Activated naive CD4-positive, alpha-beta T cell treated with anti-CD3 and anti-CD28 coated beads, Interleukin-2, amount 10 ng/mL, durations not matched to agents 7 days and 5 days (primary cell): ENCODE results near the gene SMC5.
"Not testable (repeated sequence)": the region's sequence is repeated elsewhere in the genome, so short reads cannot be mapped to it uniquely, and the experiment has no call there.

Experiments
- CTCF ChIA-PET: fragments of 350-600 bp; sonication (Branson Sonifier 250); formaldehyde crosslinking; loops from one replicate; lab custom pipeline; 2021; ENCODE audit warnings: antibody characterized with exemption; lab: Charles Lee
- DNase-seq: peaks from one replicate; pipeline ENCODE4 v3.0.0-alpha.2; 2020
- H3K27ac Mint-ChIP-seq: one replicate; pipeline ENCODE4 v1.8.0; 2021; ENCODE audit warnings: mild to moderate bottlenecking, moderate library complexity, mixed read lengths
- H3K27me3 Mint-ChIP-seq: one replicate; pipeline ENCODE4 v1.8.0; 2021; ENCODE audit warnings: mild to moderate bottlenecking, mixed read lengths
- H3K36me3 Mint-ChIP-seq: one replicate; pipeline ENCODE4 v1.8.0; 2021; ENCODE audit warnings: mixed read lengths
- H3K4me1 Mint-ChIP-seq: one replicate; pipeline ENCODE4 v1.8.0; 2021; ENCODE audit warnings: mixed read lengths
- H3K4me3 Mint-ChIP-seq: one replicate; pipeline ENCODE4 v1.8.0; 2021; ENCODE audit warnings: mild to moderate bottlenecking, moderate library complexity, mixed read lengths
- H3K9me3 Mint-ChIP-seq: one replicate; pipeline ENCODE4 v1.8.0; 2021; ENCODE audit warnings: mixed read lengths

The SMC5 gene

DNA sequence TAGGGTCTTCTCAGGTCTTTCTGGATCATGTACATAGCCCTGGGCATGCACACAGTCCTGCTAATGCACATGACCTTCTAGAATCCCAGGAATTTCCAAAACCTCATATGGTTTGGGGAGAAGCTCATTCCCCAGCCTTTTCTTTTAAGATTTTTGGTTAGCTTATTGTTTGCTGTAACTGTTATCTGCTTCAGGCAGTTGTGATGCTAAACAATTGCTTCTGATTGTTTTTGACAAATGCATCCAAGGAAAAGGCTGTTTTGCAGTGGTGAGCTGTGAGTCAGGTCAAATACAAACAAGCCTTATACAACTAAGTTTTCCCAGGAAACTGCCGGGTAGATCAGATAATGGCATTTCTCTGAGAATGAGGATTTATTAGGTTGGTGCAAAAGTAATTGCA, 32.7 kb downstream of the SMC5 start:
- H3K9me3 Mint-ChIP-seq = peaks cover 8% of the 10 kb centered on the region
- CTCF ChIA-PET = interaction anchor here (0.6 kb wide), 1 partner anchor 313 kb away, joined by 3 read pairs; no protein-coding TSS in a partner anchor
- no peak overlapping the region for H3K27ac Mint-ChIP-seq
- no peaks in the 10 kb centered on the region for H3K4me1 Mint-ChIP-seq
- DNase-seq = no peak
- H3K4me3 Mint-ChIP-seq = no peak overlapping the region
- H3K27me3 Mint-ChIP-seq = no peaks in the 10 kb centered on the region
- H3K36me3 Mint-ChIP-seq = peaks cover 66% of the 10 kb centered on the region

DNA sequence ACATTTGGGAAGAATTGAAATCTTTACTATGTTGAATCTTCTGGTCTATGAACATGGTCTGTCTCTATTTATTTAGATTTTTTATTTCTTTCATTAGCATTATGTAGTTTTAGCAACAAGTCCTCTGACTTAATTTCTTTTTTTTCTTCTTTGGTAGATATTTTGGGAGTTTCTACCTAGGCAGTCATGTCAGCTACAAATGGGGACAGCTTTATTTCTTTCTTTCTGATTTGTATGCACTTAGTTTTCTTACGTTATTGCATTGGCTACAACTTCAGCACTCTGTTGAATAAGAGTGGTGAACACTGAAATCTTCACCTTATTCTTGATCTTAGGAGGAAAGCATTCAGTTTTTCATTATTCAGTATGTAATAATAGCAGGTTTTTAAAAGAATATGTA, 33.5 kb downstream of the SMC5 start:
- no peaks in the 10 kb centered on the region for H3K4me1 Mint-ChIP-seq
- CTCF ChIA-PET = no interaction called here
- no peak overlapping the region for H3K27ac Mint-ChIP-seq
- no peak overlapping the region for H3K4me3 Mint-ChIP-seq
- H3K27me3 Mint-ChIP-seq = no peaks in the 10 kb centered on the region
- no peak for DNase-seq
- peaks cover 65% of the 10 kb centered on the region for H3K36me3 Mint-ChIP-seq
- H3K9me3 Mint-ChIP-seq = peaks cover 8% of the 10 kb centered on the region

DNA sequence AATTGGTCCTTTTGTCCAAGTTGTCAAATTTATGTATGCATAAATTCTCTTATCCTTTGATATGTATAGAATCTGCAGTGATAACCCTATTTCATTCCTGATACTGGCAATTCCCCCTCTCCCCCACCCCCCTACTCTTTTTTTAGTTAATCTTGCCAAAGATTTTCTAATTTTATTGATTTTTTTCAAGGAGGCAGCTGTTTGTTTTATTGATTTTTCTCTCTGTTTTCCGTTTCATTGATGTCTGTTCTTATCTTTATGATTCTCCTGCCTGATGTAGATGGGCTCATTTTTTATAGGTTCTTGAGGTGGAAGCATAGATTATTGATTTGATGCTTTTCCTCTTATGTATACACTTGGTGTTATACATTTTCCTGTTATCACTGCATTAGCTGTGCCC, 34.4 kb downstream of the SMC5 start:
- Mint-ChIP-seq H3K4me3 (no peak overlapping the region), H3K9me3 (peaks cover 8% of the 10 kb centered on the region), H3K36me3 (peaks cover 62% of the 10 kb centered on the region), H3K4me1 (no peaks in the 10 kb centered on the region), H3K27me3 (no peaks in the 10 kb centered on the region), H3K27ac (no peak overlapping the region)
- CTCF ChIA-PET = no interaction called here
- DNase-seq = no peak

GRCh38 chr9:70297141-70297540, 38.4 kb downstream of the SMC5 start:
- H3K4me1 Mint-ChIP-seq = peaks cover 5% of the 10 kb centered on the region
- peaks cover 66% of the 10 kb centered on the region for H3K36me3 Mint-ChIP-seq
- DNase-seq = no peak
- H3K9me3 Mint-ChIP-seq = peaks cover 3% of the 10 kb centered on the region
- H3K27ac Mint-ChIP-seq = no peak overlapping the region
- H3K4me3 Mint-ChIP-seq = no peak overlapping the region
- H3K27me3 Mint-ChIP-seq = no peaks in the 10 kb centered on the region
- CTCF ChIA-PET = no interaction called here

- H3K4me3 Mint-ChIP-seq = no peak overlapping the region
- H3K36me3 Mint-ChIP-seq = peaks cover 60% of the 10 kb centered on the region
- no peak for DNase-seq
- H3K27ac Mint-ChIP-seq = no peak overlapping the region
- H3K9me3 Mint-ChIP-seq = no peaks in the 10 kb centered on the region
- no peaks in the 10 kb centered on the region for H3K27me3 Mint-ChIP-seq
- CTCF ChIA-PET = interaction anchor here (0.6 to 0.8 kb wide), 2 partner anchors 18 to 304 kb away, joined by 3 read pairs; no protein-coding TSS in a partner anchor
- peaks cover 5% of the 10 kb centered on the region for H3K4me1 Mint-ChIP-seq
These were observed 39.5 kb downstream of the SMC5 start for GRCh38 chr9:70298245-70298771.

DNA sequence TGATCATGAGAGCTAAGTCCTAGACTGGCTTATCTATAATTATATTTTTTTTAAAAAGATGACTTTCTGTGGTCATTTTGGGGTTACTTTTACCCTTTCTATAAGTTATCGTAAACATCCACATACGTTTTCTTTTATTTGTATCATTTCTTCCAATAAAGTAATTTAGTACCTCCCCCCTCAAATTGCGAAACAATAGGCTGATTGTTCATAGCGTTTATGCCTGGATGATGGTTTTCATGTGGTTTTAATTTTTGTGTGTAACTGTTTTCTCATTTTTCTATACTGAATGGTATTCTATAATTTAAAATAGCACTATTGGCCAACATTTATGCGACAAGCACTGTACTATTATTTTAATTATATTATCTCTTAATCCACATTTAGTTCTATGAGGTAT, 44.5 kb downstream of the SMC5 start:
- peaks cover 52% of the 10 kb centered on the region for H3K36me3 Mint-ChIP-seq
- CTCF ChIA-PET = interaction anchor here (1.0 kb wide), 1 partner anchor 299 kb away, joined by 3 read pairs; no protein-coding TSS in a partner anchor
- H3K27me3 Mint-ChIP-seq = no peaks in the 10 kb centered on the region
- no peak overlapping the region for H3K4me3 Mint-ChIP-seq
- DNase-seq = no peak
- H3K9me3 Mint-ChIP-seq = no peaks in the 10 kb centered on the region
- peaks cover 5% of the 10 kb centered on the region for H3K4me1 Mint-ChIP-seq
- no peak overlapping the region for H3K27ac Mint-ChIP-seq

DNA sequence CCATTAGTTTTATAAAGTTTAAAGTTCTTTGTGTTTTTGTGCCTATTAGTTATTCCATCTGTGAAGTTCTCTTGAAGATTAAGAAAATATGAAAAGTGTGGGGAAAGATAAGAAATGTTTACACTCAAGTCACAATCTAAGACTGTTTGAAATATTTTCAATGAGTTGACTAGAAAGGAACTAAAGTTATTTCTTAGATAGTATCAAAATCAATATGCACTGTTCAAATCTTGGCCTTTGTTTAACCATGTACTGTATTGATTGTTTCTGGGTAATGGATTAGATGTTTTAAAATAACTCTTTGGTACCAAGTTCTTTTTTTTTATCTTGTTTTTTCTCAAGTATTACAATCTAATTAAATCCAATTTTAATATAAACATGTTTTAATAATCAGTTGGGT, 46.0 kb downstream of the SMC5 start:
- H3K27me3 Mint-ChIP-seq = no peaks in the 10 kb centered on the region
- peaks cover 5% of the 10 kb centered on the region for H3K4me1 Mint-ChIP-seq
- H3K27ac Mint-ChIP-seq = no peak overlapping the region
- no peak overlapping the region for H3K4me3 Mint-ChIP-seq
- no peak for DNase-seq
- H3K9me3 Mint-ChIP-seq = no peaks in the 10 kb centered on the region
- H3K36me3 Mint-ChIP-seq = peaks cover 51% of the 10 kb centered on the region
- CTCF ChIA-PET = no interaction called here

- DNase-seq = no peak
- H3K4me3 Mint-ChIP-seq = no peak overlapping the region
- H3K27ac Mint-ChIP-seq = no peak overlapping the region
- CTCF ChIA-PET = no interaction called here
- peaks cover 43% of the 10 kb centered on the region for H3K36me3 Mint-ChIP-seq
- H3K27me3 Mint-ChIP-seq = no peaks in the 10 kb centered on the region
- no peaks in the 10 kb centered on the region for H3K9me3 Mint-ChIP-seq
- peaks cover 9% of the 10 kb centered on the region for H3K4me1 Mint-ChIP-seq
These were observed 56.6 kb downstream of the SMC5 start for GRCh38 chr9:70315389-70315788.

DNA sequence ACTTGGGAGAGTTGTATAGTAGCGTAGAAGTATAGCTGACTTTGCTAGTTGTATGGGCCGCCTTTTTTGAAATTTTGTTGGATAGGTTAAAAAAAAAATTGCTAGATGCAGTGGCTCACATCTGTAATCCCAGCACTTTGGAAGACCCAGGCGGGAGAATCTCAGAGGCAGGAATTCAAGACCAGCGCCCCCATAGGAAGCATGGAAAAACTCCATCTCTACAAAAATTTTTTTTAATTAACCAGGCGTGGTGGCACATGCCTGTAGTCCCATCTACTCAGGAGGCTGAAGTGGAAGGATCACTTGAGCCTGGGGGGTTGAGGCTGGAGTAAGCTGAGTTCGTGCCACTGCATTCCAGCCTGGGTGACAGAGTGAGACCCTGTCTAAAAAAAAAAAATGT, 59.2 kb downstream of the SMC5 start:
- Mint-ChIP-seq H3K4me1 (no peaks in the 10 kb centered on the region), H3K4me3 (no peak overlapping the region), H3K27me3 (no peaks in the 10 kb centered on the region), H3K27ac (no peak overlapping the region), H3K36me3 (peaks cover 33% of the 10 kb centered on the region), H3K9me3 (no peaks in the 10 kb centered on the region)
- CTCF ChIA-PET = no interaction called here
- DNase-seq = no peak

- Mint-ChIP-seq H3K27ac (no peak overlapping the region), H3K9me3 (peaks cover under 1% of the 10 kb centered on the region), H3K4me1 (no peaks in the 10 kb centered on the region), H3K36me3 (peaks cover 55% of the 10 kb centered on the region), H3K27me3 (no peaks in the 10 kb centered on the region), H3K4me3 (no peak overlapping the region)
- no peak for DNase-seq
- CTCF ChIA-PET = interaction anchor here (0.6 kb wide), 1 partner anchor 280 kb away, joined by 4 read pairs; no protein-coding TSS in a partner anchor
These were observed 63.3 kb downstream of the SMC5 start for GRCh38 chr9:70322096-70322495.

GRCh38 chr9:70324963-70325362, 66.2 kb downstream of the SMC5 start:
- no peaks in the 10 kb centered on the region for H3K27me3 Mint-ChIP-seq
- peaks cover 74% of the 10 kb centered on the region for H3K36me3 Mint-ChIP-seq
- no peak for DNase-seq
- no peaks in the 10 kb centered on the region for H3K4me1 Mint-ChIP-seq
- no peak overlapping the region for H3K4me3 Mint-ChIP-seq
- H3K9me3 Mint-ChIP-seq = peaks cover 13% of the 10 kb centered on the region
- CTCF ChIA-PET = no interaction called here
- H3K27ac Mint-ChIP-seq = no peak overlapping the region

GRCh38 chr9:70328625-70329024, 69.8 kb downstream of the SMC5 start:
- DNase-seq, H3K4me1 Mint-ChIP-seq, H3K27ac Mint-ChIP-seq, H3K27me3 Mint-ChIP-seq, H3K4me3 Mint-ChIP-seq, CTCF ChIA-PET: not testable (repeated sequence)
- Mint-ChIP-seq H3K9me3 (peaks cover 13% of the 10 kb centered on the region), H3K36me3 (peaks cover 69% of the 10 kb centered on the region)

GRCh38 chr9:70340572-70340971, 81.8 kb downstream of the SMC5 start:
- no peaks in the 10 kb centered on the region for H3K27me3 Mint-ChIP-seq
- CTCF ChIA-PET = interaction anchor here (0.6 to 2.8 kb wide), 10 partner anchors 31 to 262 kb away, joined by 3 to 42 read pairs (median 4); no protein-coding TSS in a partner anchor
- no peak overlapping the region for H3K27ac Mint-ChIP-seq
- peaks cover 15% of the 10 kb centered on the region for H3K36me3 Mint-ChIP-seq
- H3K4me1 Mint-ChIP-seq = no peaks in the 10 kb centered on the region
- DNase-seq = no peak
- no peak overlapping the region for H3K4me3 Mint-ChIP-seq
- no peaks in the 10 kb centered on the region for H3K9me3 Mint-ChIP-seq

DNA sequence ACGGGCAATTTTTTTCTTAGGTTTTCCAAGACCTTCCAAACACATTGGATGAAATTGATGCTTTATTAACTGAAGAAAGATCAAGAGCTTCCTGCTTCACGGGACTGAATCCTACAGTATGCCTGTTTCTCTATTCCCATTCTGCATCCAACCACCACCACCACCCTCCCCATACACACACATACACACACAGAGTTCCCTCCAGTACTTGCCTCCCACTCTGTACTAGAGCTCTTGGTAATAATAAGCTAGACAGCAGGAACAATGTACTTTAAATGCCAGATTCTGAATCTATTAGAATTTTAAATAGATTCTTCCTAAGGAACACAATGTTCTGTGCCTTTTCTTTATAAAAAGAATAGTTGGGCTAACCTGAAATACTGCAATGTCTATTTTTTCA, 88.3 kb downstream of the SMC5 start:
- Mint-ChIP-seq H3K4me3 (no peak overlapping the region), H3K27me3 (no peaks in the 10 kb centered on the region), H3K4me1 (no peaks in the 10 kb centered on the region), H3K36me3 (peaks cover 32% of the 10 kb centered on the region), H3K9me3 (no peaks in the 10 kb centered on the region), H3K27ac (no peak overlapping the region)
- CTCF ChIA-PET = no interaction called here
- DNase-seq = no peak

DNA sequence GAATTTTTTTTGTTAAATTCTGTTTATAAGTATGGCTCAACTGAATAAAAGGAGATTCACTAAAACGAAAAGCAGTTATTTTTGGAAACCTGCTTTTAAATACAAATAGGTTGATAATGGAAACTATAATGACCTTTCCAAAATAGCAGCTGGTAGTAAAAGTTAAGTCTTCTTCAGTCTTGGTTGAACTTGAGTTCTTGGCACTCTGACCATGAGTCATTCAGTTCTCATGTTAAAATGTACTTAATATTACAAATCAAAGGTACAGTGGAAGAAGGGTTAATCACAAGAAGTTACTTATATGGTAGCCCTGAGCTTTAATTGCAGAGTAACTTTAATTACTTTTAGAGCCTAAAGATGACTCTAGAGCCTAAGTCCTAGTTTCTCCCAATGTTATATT, 93.6 kb downstream of the SMC5 start:
- CTCF ChIA-PET = interaction anchor here (2.2 to 2.3 kb wide), 2 partner anchors 39 to 250 kb away, joined by 10 to 12 read pairs; no protein-coding TSS in a partner anchor

More for the DNA sequence above, 93.6 kb downstream of the SMC5 start:
- Mint-ChIP-seq H3K4me1 (no peaks in the 10 kb centered on the region), H3K36me3 (peaks cover 25% of the 10 kb centered on the region), H3K27ac (no peak overlapping the region), H3K9me3 (no peaks in the 10 kb centered on the region), H3K27me3 (no peaks in the 10 kb centered on the region), H3K4me3 (no peak overlapping the region)
- no peak for DNase-seq
